Measurements from ENCODE around the gene NIN.

NIN gene

GRCh38 chr14:50859296-50859624 is 28.3 kb upstream of the NIN start:
- no peak for DNase-seq
- H3K4me3 Mint-ChIP-seq: peak overlapping the region; percentile 90 to 92
- H3K27me3 Mint-ChIP-seq: no peaks in the 10 kb centered on the region
- peak overlapping the region in 1 of 2 donors; percentile 93 for H3K27ac Mint-ChIP-seq
- H3K4me1 Mint-ChIP-seq (ENCODE audit: low read depth in 2 of 2): peaks cover 8% of the 10 kb centered on the region in 2 donors
- no peak for ATAC-seq (replicated peaks)
- H3K36me3 Mint-ChIP-seq (ENCODE audit: insufficient read depth): peaks cover 5% of the 10 kb centered on the region
- H3K9me3 Mint-ChIP-seq: no peaks in the 10 kb centered on the region

GRCh38 chr14:50856660-50857059 is 25.7 kb upstream of the NIN start:
- Mint-ChIP-seq H3K36me3 (ENCODE audit: insufficient read depth) (peaks cover 8% of the 10 kb centered on the region), H3K4me3 (no peak overlapping the region), H3K9me3 (no peaks in the 10 kb centered on the region), H3K27me3 (no peaks in the 10 kb centered on the region), H3K27ac (no peak overlapping the region), H3K4me1 (ENCODE audit: low read depth in 2 of 2) (peaks cover 8% of the 10 kb centered on the region in 2 donors)
- no peak for DNase-seq
- no peak for ATAC-seq (replicated peaks)

- H3K4me1 Mint-ChIP-seq (ENCODE audit: low read depth in 2 of 2): peaks cover 7 to 8% of the 10 kb centered on the region in 2 donors
- H3K4me3 Mint-ChIP-seq: no peak overlapping the region
- H3K36me3 Mint-ChIP-seq (ENCODE audit: insufficient read depth): peaks cover 8% of the 10 kb centered on the region
- ATAC-seq (replicated peaks): no peak
- no peak for DNase-seq
- no peak overlapping the region for H3K27ac Mint-ChIP-seq
- no peaks in the 10 kb centered on the region for H3K27me3 Mint-ChIP-seq
- H3K9me3 Mint-ChIP-seq: no peaks in the 10 kb centered on the region
Observed at GRCh38 chr14:50855558-50855957, 24.6 kb upstream of the NIN start.

GRCh38 chr14:50854521-50854920 is 23.6 kb upstream of the NIN start:
- peaks cover 0 to 4% of the 10 kb centered on the region in 2 donors for H3K4me1 Mint-ChIP-seq (ENCODE audit: low read depth in 2 of 2)
- ATAC-seq (replicated peaks) (no peak), DNase-seq (no peak)
- no peaks in the 10 kb centered on the region for H3K27me3 Mint-ChIP-seq
- H3K36me3 Mint-ChIP-seq (ENCODE audit: insufficient read depth): peaks cover 4% of the 10 kb centered on the region
- no peaks in the 10 kb centered on the region for H3K9me3 Mint-ChIP-seq
- H3K4me3 Mint-ChIP-seq: no peak overlapping the region
- H3K27ac Mint-ChIP-seq: no peak overlapping the region

GRCh38 chr14:50853891-50854290 is 22.9 kb upstream of the NIN start:
- no peaks in the 10 kb centered on the region for H3K9me3 Mint-ChIP-seq
- H3K36me3 Mint-ChIP-seq (ENCODE audit: insufficient read depth): peaks cover 4% of the 10 kb centered on the region
- no peak overlapping the region for H3K27ac Mint-ChIP-seq
- H3K4me3 Mint-ChIP-seq: no peak overlapping the region
- ATAC-seq (replicated peaks): no peak
- H3K4me1 Mint-ChIP-seq (ENCODE audit: low read depth in 2 of 2): no peaks in the 10 kb centered on the region
- no peaks in the 10 kb centered on the region for H3K27me3 Mint-ChIP-seq
- DNase-seq: no peak

- Mint-ChIP-seq H3K27ac (no peak overlapping the region), H3K36me3 (ENCODE audit: insufficient read depth) (no peaks in the 10 kb centered on the region), H3K4me1 (ENCODE audit: low read depth in 2 of 2) (no peaks in the 10 kb centered on the region), H3K27me3 (no peaks in the 10 kb centered on the region), H3K9me3 (no peaks in the 10 kb centered on the region), H3K4me3 (no peak overlapping the region)
- ATAC-seq (replicated peaks) (no peak), DNase-seq (no peak)
Observed at GRCh38 chr14:50846226-50846880, 15.4 kb upstream of the NIN start.

GRCh38 chr14:50845166-50845565 is 14.2 kb upstream of the NIN start:
- ATAC-seq (replicated peaks) (no peak), DNase-seq (no peak)
- no peaks in the 10 kb centered on the region for H3K36me3 Mint-ChIP-seq (ENCODE audit: insufficient read depth)
- H3K4me1 Mint-ChIP-seq (ENCODE audit: low read depth in 2 of 2): no peaks in the 10 kb centered on the region
- H3K4me3 Mint-ChIP-seq: no peak overlapping the region
- no peaks in the 10 kb centered on the region for H3K9me3 Mint-ChIP-seq
- H3K27ac Mint-ChIP-seq: no peak overlapping the region
- H3K27me3 Mint-ChIP-seq: no peaks in the 10 kb centered on the region

- no peaks in the 10 kb centered on the region for H3K36me3 Mint-ChIP-seq (ENCODE audit: insufficient read depth)
- no peaks in the 10 kb centered on the region for H3K9me3 Mint-ChIP-seq
- ATAC-seq (replicated peaks) (no peak), DNase-seq (no peak)
- H3K27me3 Mint-ChIP-seq: no peaks in the 10 kb centered on the region
- H3K4me1 Mint-ChIP-seq (ENCODE audit: low read depth in 2 of 2): no peaks in the 10 kb centered on the region
- H3K4me3 Mint-ChIP-seq: no peak overlapping the region
- H3K27ac Mint-ChIP-seq: no peak overlapping the region
Observed at GRCh38 chr14:50844391-50844790, 13.4 kb upstream of the NIN start.

- H3K36me3 Mint-ChIP-seq (ENCODE audit: insufficient read depth): no peaks in the 10 kb centered on the region
- H3K27me3 Mint-ChIP-seq: peaks cover 0 to 10% of the 10 kb centered on the region in 2 donors
- no peak overlapping the region for H3K27ac Mint-ChIP-seq
- no peak overlapping the region for H3K4me3 Mint-ChIP-seq
- DNase-seq (no peak), ATAC-seq (replicated peaks) (no peak)
- H3K4me1 Mint-ChIP-seq (ENCODE audit: low read depth in 2 of 2): peaks cover 15 to 17% of the 10 kb centered on the region in 2 donors
- no peaks in the 10 kb centered on the region for H3K9me3 Mint-ChIP-seq
Observed at GRCh38 chr14:50839691-50840090, 8.7 kb upstream of the NIN start.

- Mint-ChIP-seq H3K27me3 (peaks cover 0 to 10% of the 10 kb centered on the region in 2 donors), H3K27ac (no peak overlapping the region), H3K4me1 (ENCODE audit: low read depth in 2 of 2) (peaks cover 15 to 17% of the 10 kb centered on the region in 2 donors), H3K4me3 (no peak overlapping the region), H3K9me3 (no peaks in the 10 kb centered on the region), H3K36me3 (ENCODE audit: insufficient read depth) (no peaks in the 10 kb centered on the region)
- DNase-seq (no peak), ATAC-seq (replicated peaks) (no peak)
Observed at GRCh38 chr14:50839048-50839447, 8.1 kb upstream of the NIN start.

GRCh38 chr14:50837850-50838470 is 7.0 kb upstream of the NIN start:
- H3K27ac Mint-ChIP-seq: peak overlapping the region in 1 of 2 donors; percentile 42

GRCh38 chr14:50837271-50837670 is 6.3 kb upstream of the NIN start:
- ATAC-seq (replicated peaks): no peak
- H3K9me3 Mint-ChIP-seq: no peaks in the 10 kb centered on the region
- DNase-seq: no peak
- H3K36me3 Mint-ChIP-seq (ENCODE audit: insufficient read depth): no peaks in the 10 kb centered on the region
- H3K27ac Mint-ChIP-seq: peak overlapping the region in 1 of 2 donors; percentile 42
- H3K4me3 Mint-ChIP-seq: no peak overlapping the region
- peaks cover 15 to 17% of the 10 kb centered on the region in 2 donors for H3K4me1 Mint-ChIP-seq (ENCODE audit: low read depth in 2 of 2)
- H3K27me3 Mint-ChIP-seq: peaks cover 0 to 10% of the 10 kb centered on the region in 2 donors

More at GRCh38 chr14:50837850-50838470, 7.0 kb upstream of the NIN start:
- Mint-ChIP-seq H3K4me1 (ENCODE audit: low read depth in 2 of 2) (peaks cover 15 to 17% of the 10 kb centered on the region in 2 donors), H3K4me3 (no peak overlapping the region), H3K9me3 (no peaks in the 10 kb centered on the region), H3K27me3 (peaks cover 0 to 10% of the 10 kb centered on the region in 2 donors), H3K36me3 (ENCODE audit: insufficient read depth) (no peaks in the 10 kb centered on the region)
- ATAC-seq (replicated peaks) (no peak), DNase-seq (no peak)

GRCh38 chr14:50836515-50836914 is 5.6 kb upstream of the NIN start:
- DNase-seq (no peak), ATAC-seq (replicated peaks) (no peak)
- no peak overlapping the region for H3K4me3 Mint-ChIP-seq
- no peaks in the 10 kb centered on the region for H3K9me3 Mint-ChIP-seq
- peaks cover 20 to 23% of the 10 kb centered on the region in 2 donors for H3K4me1 Mint-ChIP-seq (ENCODE audit: low read depth in 2 of 2)
- peaks cover 0 to 10% of the 10 kb centered on the region in 2 donors for H3K27me3 Mint-ChIP-seq
- H3K27ac Mint-ChIP-seq: no peak overlapping the region
- H3K36me3 Mint-ChIP-seq (ENCODE audit: insufficient read depth): peaks cover under 1% of the 10 kb centered on the region

- Mint-ChIP-seq H3K4me1 (ENCODE audit: low read depth in 2 of 2) (peaks cover 23 to 26% of the 10 kb centered on the region in 2 donors), H3K9me3 (no peaks in the 10 kb centered on the region), H3K36me3 (ENCODE audit: insufficient read depth) (peaks cover 7% of the 10 kb centered on the region), H3K27ac (peak overlapping the region in 1 of 2 donors; percentile 9), H3K27me3 (peaks cover 0 to 10% of the 10 kb centered on the region in 2 donors), H3K4me3 (peak overlapping the region in 1 of 2 donors; percentile 13)
- DNase-seq (no peak), ATAC-seq (replicated peaks) (no peak)
Observed at GRCh38 chr14:50835280-50835679, 4.3 kb upstream of the NIN start.

All from effector memory CD8-positive, alpha-beta T cell (primary cell).